Measurements from ENCODE around the gene KHK. TPM values are rescaled to one million over a fixed set of nuclear protein-coding genes. Genes with fewer than 3 reads are reported as not detected.
"Not testable (repeated sequence)": the region's sequence is repeated elsewhere in the genome, so short reads cannot be mapped to it uniquely, and the experiment has no call there.

Gene KHK
- total RNA-seq, 1 experiment from 2014 or later: 0.11 TPM

DNA sequence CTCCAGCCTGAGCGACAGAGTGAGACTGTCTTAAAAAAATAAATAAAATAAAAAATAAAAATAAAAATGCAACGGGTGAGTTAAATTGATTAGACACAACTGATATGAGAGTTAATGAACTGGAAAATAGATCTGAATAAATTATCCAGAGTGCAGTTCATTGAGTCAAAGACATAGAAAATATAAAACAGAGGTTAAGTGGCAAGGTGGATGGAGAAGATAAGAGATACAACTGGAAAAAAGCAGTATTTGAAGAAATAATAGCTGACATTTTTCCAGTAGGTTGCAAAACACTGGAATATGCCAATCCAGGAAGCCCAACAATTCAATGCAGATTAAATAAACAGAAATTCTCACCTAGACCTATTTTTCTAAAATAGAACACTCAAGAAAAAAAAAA, 21.6 kb downstream of the KHK start:
- H3K4me1 ChIP-seq (replicated peaks): no peaks in the 10 kb centered on the region
- H3K9me3 ChIP-seq (replicated peaks): no peaks in the 10 kb centered on the region; the same call in 1 of the 2 replicates
- no peaks in the 10 kb centered on the region for H3K27me3 ChIP-seq (replicated peaks)

DNA sequence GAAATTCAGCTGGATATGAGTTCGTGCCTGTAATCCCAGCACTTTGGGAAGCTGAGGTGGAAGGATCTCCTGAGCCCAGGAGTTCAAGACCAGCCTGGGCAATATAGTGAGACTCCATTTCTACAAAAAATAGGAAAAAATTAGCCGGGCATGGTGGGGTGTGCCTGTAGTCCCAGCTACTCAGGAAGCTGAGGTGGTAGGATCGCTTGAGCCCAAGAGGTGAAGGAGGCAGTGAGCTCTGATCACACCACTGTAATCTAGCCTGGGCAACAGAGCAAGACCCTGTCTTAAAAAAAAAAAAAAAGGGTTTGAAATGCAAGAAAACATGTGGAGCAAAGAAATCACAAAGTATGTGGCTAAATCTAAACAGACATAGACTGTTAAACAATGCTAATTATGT, 22.5 kb downstream of the KHK start:
- H3K4me3 ChIP-seq: no peak overlapping the region
- H3K9me3 ChIP-seq (replicated peaks): no peaks in the 10 kb centered on the region; the same call in 1 of the 2 replicates
- no peaks in the 10 kb centered on the region for H3K36me3 ChIP-seq
- no peak overlapping the region for H3K27ac ChIP-seq
- no peaks in the 10 kb centered on the region for H3K27me3 ChIP-seq (replicated peaks)
- no peaks in the 10 kb centered on the region for H3K4me1 ChIP-seq (replicated peaks)
- no peak for DNase-seq (ENCODE audit: low read depth in 1 of 2, low spot score in 2 of 2)

More for the DNA sequence above, 21.6 kb downstream of the KHK start:
- no peak overlapping the region for H3K4me3 ChIP-seq
- no peak for DNase-seq (ENCODE audit: low read depth in 1 of 2, low spot score in 2 of 2)
- no peaks in the 10 kb centered on the region for H3K36me3 ChIP-seq
- no peak overlapping the region for H3K27ac ChIP-seq

- not testable (repeated sequence) for H3K27me3 ChIP-seq (replicated peaks); H3K27ac ChIP-seq; H3K4me1 ChIP-seq (replicated peaks); H3K9me3 ChIP-seq (replicated peaks); DNase-seq (ENCODE audit: low read depth in 1 of 2, low spot score in 2 of 2); H3K4me3 ChIP-seq; H3K36me3 ChIP-seq
Measured at GRCh38 chr2:27110603-27111352, 24.2 kb downstream of the KHK start.

GRCh38 chr2:27111392-27112078, 25.0 kb downstream of the KHK start:
- H3K4me1 ChIP-seq (replicated peaks); H3K36me3 ChIP-seq; H3K4me3 ChIP-seq; H3K27me3 ChIP-seq (replicated peaks); DNase-seq (ENCODE audit: low read depth in 1 of 2, low spot score in 2 of 2); H3K27ac ChIP-seq; H3K9me3 ChIP-seq (replicated peaks): not testable (repeated sequence)

- Histone ChIP-seq H3K36me3 (no peaks in the 10 kb centered on the region), H3K9me3 (replicated peaks) (no peaks in the 10 kb centered on the region), H3K27ac (no peak overlapping the region), H3K4me3 (no peak overlapping the region), H3K27me3 (replicated peaks) (peaks cover 19% of the 10 kb centered on the region), H3K4me1 (replicated peaks) (peaks cover 9% of the 10 kb centered on the region)
- DNase-seq (ENCODE audit: low read depth in 1 of 2, low spot score in 2 of 2): no peak
Measured at GRCh38 chr2:27115519-27115918, 28.9 kb downstream of the KHK start.

- no peak overlapping the region for H3K4me3 ChIP-seq
- peaks cover 15% of the 10 kb centered on the region for H3K4me1 ChIP-seq (replicated peaks)
- no peak overlapping the region for H3K27ac ChIP-seq
- peaks cover 19% of the 10 kb centered on the region for H3K27me3 ChIP-seq (replicated peaks)
- H3K36me3 ChIP-seq: no peaks in the 10 kb centered on the region
- DNase-seq (ENCODE audit: low read depth in 1 of 2, low spot score in 2 of 2): no peak
- no peaks in the 10 kb centered on the region for H3K9me3 ChIP-seq (replicated peaks)
Measured at GRCh38 chr2:27117995-27118524, 31.5 kb downstream of the KHK start.

GRCh38 chr2:27118525-27119329, 32.2 kb downstream of the KHK start, which contains the start of gene CGREF1:
TSS of gene CGREF1 (minus strand) at chr2:27119128. CDS start at chr2:27104366, 14,762 bp downstream.
- Histone ChIP-seq H3K36me3 (no peaks in the 10 kb centered on the region), H3K9me3 (replicated peaks) (no peaks in the 10 kb centered on the region), H3K4me3 (peak within 1 kb of the TSS; percentile 28), H3K27me3 (replicated peaks) (peaks cover 19% of the 10 kb centered on the region), H3K27ac (no peak within 1 kb of the TSS), H3K4me1 (replicated peaks) (peaks cover 22% of the 10 kb centered on the region)
- no peak for DNase-seq (ENCODE audit: low read depth in 1 of 2, low spot score in 2 of 2)

GRCh38 chr2:27119330-27119670, 32.7 kb downstream of the KHK start:
- not testable (repeated sequence) for H3K4me3 ChIP-seq; H3K36me3 ChIP-seq; DNase-seq (ENCODE audit: low read depth in 1 of 2, low spot score in 2 of 2); H3K27ac ChIP-seq; H3K9me3 ChIP-seq (replicated peaks)
- peaks cover 19% of the 10 kb centered on the region for H3K27me3 ChIP-seq (replicated peaks)
- peaks cover 24% of the 10 kb centered on the region for H3K4me1 ChIP-seq (replicated peaks)

DNA sequence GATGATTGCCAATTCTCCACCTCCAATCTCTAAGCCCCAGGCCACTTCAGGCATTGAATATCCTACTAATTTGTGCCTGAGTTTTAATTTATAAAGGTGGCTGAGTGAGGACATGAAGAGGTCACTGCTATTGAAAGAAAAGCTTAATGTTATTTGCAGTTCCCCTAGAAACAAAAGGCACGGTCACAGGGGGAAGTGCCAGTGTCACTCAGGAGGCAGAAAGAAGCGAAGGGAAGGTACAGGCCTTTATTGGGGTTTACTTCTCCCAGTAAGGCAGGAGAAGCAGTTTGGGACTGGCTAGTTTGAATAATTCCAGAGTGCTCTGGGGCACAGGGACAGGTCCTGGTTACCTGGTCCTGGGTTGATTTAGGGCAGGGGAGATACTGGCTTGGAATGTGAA, 35.3 kb downstream of the KHK start:
- Histone ChIP-seq H3K4me3 (no peak overlapping the region), H3K36me3 (no peaks in the 10 kb centered on the region), H3K27me3 (replicated peaks) (peaks cover 19% of the 10 kb centered on the region), H3K4me1 (replicated peaks) (peaks cover 24% of the 10 kb centered on the region), H3K9me3 (replicated peaks) (no peaks in the 10 kb centered on the region), H3K27ac (no peak overlapping the region)
- no peak for DNase-seq (ENCODE audit: low read depth in 1 of 2, low spot score in 2 of 2)

GRCh38 chr2:27122791-27123190, 36.2 kb downstream of the KHK start:
- H3K36me3 ChIP-seq: no peaks in the 10 kb centered on the region
- no peak overlapping the region for H3K27ac ChIP-seq
- no peak overlapping the region for H3K4me3 ChIP-seq
- peaks cover 18% of the 10 kb centered on the region for H3K27me3 ChIP-seq (replicated peaks)
- DNase-seq (ENCODE audit: low read depth in 1 of 2, low spot score in 2 of 2): no peak
- no peaks in the 10 kb centered on the region for H3K9me3 ChIP-seq (replicated peaks)
- peaks cover 24% of the 10 kb centered on the region for H3K4me1 ChIP-seq (replicated peaks)

DNA sequence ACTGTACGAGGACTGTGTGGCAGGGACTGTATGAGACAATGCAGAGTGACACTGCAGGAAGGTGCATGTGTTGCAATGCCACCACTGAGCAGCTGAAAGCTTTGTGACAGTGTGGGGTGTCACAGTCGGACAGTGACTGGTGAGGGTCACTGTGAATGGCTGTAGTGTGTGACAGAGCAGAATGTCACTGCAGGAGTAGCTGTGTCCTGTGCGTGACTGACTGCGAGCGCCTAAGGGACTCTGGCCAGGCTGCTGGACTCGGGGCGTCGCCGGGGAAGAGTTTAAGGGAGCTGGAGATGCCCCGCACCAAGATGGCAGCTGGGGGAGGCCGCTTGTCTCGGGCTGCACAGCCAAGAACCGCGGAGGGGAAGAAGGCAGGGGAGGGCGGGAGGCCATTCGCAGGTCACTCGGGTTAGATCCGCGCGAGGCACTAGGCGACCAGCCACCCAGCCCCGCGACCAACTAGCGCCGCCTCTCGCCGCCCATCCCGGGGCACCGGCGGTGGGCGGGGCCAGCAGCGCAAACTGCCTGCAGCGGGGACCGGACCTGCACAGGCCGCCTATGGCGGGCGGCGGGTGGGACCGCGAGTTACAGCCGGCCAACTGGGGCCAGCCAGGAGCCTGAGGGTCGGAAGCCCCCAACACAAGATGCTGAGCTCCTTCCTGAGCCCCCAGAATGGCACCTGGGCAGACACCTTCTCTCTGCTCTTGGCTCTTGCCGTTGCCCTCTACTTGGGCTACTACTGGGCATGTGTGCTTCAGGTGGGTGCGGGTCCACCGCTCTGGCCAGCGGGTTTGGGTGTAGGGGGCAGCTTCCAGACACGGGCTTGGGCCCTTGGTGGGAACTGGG, 37.0 kb downstream of the KHK start, which contains the start of gene ABHD1:
ABHD1 (plus strand) TSS at position 514 of the 849 bp plus-strand sequence; CDS start at position 648, 134 bp downstream.
- H3K4me3 ChIP-seq: peak within 1 kb of the TSS; percentile 30
- no peaks in the 10 kb centered on the region for H3K36me3 ChIP-seq
- DNase-seq (ENCODE audit: low read depth in 1 of 2, low spot score in 2 of 2): no peak
- H3K27ac ChIP-seq: no peak within 1 kb of the TSS
- no peaks in the 10 kb centered on the region for H3K9me3 ChIP-seq (replicated peaks)
- peaks cover 22% of the 10 kb centered on the region for H3K4me1 ChIP-seq (replicated peaks)
- peaks cover 11% of the 10 kb centered on the region for H3K27me3 ChIP-seq (replicated peaks)

DNA sequence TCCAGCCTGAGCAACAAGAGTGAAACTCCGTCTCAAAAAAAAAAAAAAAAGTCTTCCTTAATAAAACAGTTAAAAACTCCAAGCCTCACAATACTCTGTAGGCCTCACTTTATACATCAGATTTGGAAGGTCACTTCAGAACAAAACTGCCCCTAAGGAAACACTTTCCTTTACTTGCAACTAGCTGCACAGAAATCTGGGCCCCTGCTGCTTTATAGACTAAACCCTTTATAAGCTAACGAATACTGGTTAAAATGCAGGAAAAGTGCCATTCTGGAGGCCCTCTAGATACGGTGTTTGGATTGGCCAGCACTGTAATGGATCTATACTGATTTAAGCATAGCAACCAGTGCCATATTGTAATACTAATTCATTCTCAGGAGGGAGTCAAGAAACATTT, 38.5 kb downstream of the KHK start:
- Histone ChIP-seq H3K27ac (no peak overlapping the region), H3K9me3 (replicated peaks) (no peaks in the 10 kb centered on the region), H3K27me3 (replicated peaks) (no peaks in the 10 kb centered on the region), H3K4me1 (replicated peaks) (peaks cover 15% of the 10 kb centered on the region), H3K4me3 (no peak overlapping the region), H3K36me3 (peaks cover 6% of the 10 kb centered on the region)
- DNase-seq (ENCODE audit: low read depth in 1 of 2, low spot score in 2 of 2): no peak

- no peak overlapping the region for H3K4me3 ChIP-seq
Measured at GRCh38 chr2:27126252-27126710, 39.7 kb downstream of the KHK start.

More at GRCh38 chr2:27126252-27126710, 39.7 kb downstream of the KHK start:
- no peak for DNase-seq (ENCODE audit: low read depth in 1 of 2, low spot score in 2 of 2)
- H3K27ac ChIP-seq: no peak overlapping the region
- H3K36me3 ChIP-seq: peaks cover 18% of the 10 kb centered on the region
- no peaks in the 10 kb centered on the region for H3K27me3 ChIP-seq (replicated peaks)
- peaks cover 15% of the 10 kb centered on the region for H3K4me1 ChIP-seq (replicated peaks)
- no peaks in the 10 kb centered on the region for H3K9me3 ChIP-seq (replicated peaks)
